SJCRH30 (cell line): ENCODE data around the gene LITAFD. TPM values are rescaled to one million over a fixed set of nuclear protein-coding genes. Genes with fewer than 3 reads are reported as not detected.
A peak's percentile ranks its signal among the peaks of the same experiment; 100 is the strongest.
"Not testable (repeated sequence)": the region's sequence is repeated elsewhere in the genome, so short reads cannot be mapped to it uniquely, and the experiment has no call there.

Experiments
- DNase-seq, 2 experiments: peaks; one replicate each; pipeline ENCODE4 v3.0.0-alpha.2; 2015 to 2020
- H3K27ac ChIP-seq: fragments of 250-450 bp; sonication (Bioruptor Pico); 2 replicates; pipeline ENCODE4 v1.5.1; 2020; ENCODE audit warnings: mild to moderate bottlenecking, moderate library complexity
- H3K27me3 ChIP-seq: fragments of 250-450 bp; sonication (Bioruptor Pico); 2 replicates; pipeline ENCODE4 v1.5.1; 2020; ENCODE audit warnings: mild to moderate bottlenecking, moderate library complexity
- H3K36me3 ChIP-seq: fragments of 250-450 bp; sonication (Bioruptor Pico); 2 replicates; pipeline ENCODE4 v1.5.1; 2020; ENCODE audit warnings: mild to moderate bottlenecking, moderate library complexity
- H3K4me1 ChIP-seq: fragments of 250-450 bp; sonication (Bioruptor Pico); 2 replicates; pipeline ENCODE4 v1.5.1; 2020; ENCODE audit warnings: mild to moderate bottlenecking, moderate library complexity
- H3K4me3 ChIP-seq: fragments of 250-450 bp; sonication (Bioruptor Pico); 2 replicates; pipeline ENCODE4 v1.5.1; 2020; ENCODE audit warnings: mild to moderate bottlenecking, moderate library complexity
- H3K9me3 ChIP-seq: fragments of 250-450 bp; sonication (Bioruptor Pico); replicated peaks from 2 replicates; pipeline ENCODE4 v1.5.1; 2020; ENCODE audit warnings: mild to moderate bottlenecking, moderate library complexity
- total RNA-seq: library from RNA; depleted of rRNA; stranded (reverse); fragments of >200 nt; shearing (Covaris generic); gene quantifications from 2 replicates; pipeline ENCODE4 v1.2.3, GENCODE V29; 2014; rRNA removed

LITAFD gene
- total RNA-seq: not detected in 2 replicates

- H3K36me3 ChIP-seq: no peaks in the 10 kb centered on the region
- H3K27ac ChIP-seq: no peak within 1 kb of the TSS
- DNase-seq: no peak
- no peaks in the 10 kb centered on the region for H3K9me3 ChIP-seq
- H3K4me1 ChIP-seq: peaks cover 42% of the 10 kb centered on the region
- H3K27me3 ChIP-seq: no peaks in the 10 kb centered on the region
- H3K4me3 ChIP-seq: no peak within 1 kb of the TSS
Observed at GRCh38 chr16:8882041-8882617, at the start of gene LITAFD. Gene LITAFD (plus strand): TSS chr16:8882351. CDS start chr16:8884356, 2,005 bp downstream.

- no peak overlapping the region for H3K27ac ChIP-seq
- peaks cover 15% of the 10 kb centered on the region; the same call in 1 of the 2 replicates for H3K36me3 ChIP-seq
- no peaks in the 10 kb centered on the region for H3K4me1 ChIP-seq
- DNase-seq: no peak
- H3K4me3 ChIP-seq: no peak overlapping the region
- no peaks in the 10 kb centered on the region for H3K27me3 ChIP-seq
- no peaks in the 10 kb centered on the region for H3K9me3 ChIP-seq
Observed at GRCh38 chr16:8832717-8833105, 49.4 kb upstream of the LITAFD start.

- H3K4me3 ChIP-seq, DNase-seq, H3K4me1 ChIP-seq, H3K27ac ChIP-seq, H3K27me3 ChIP-seq, H3K36me3 ChIP-seq, H3K9me3 ChIP-seq: not testable (repeated sequence)
Observed at GRCh38 chr16:8836797-8837196, 45.4 kb upstream of the LITAFD start.

- H3K4me3 ChIP-seq, H3K4me1 ChIP-seq, H3K9me3 ChIP-seq, DNase-seq, H3K36me3 ChIP-seq, H3K27ac ChIP-seq, H3K27me3 ChIP-seq: not testable (repeated sequence)
Observed at GRCh38 chr16:8837594-8837993, 44.6 kb upstream of the LITAFD start.

GRCh38 chr16:8842016-8842415, 40.1 kb upstream of the LITAFD start:
- not testable (repeated sequence) for H3K4me1 ChIP-seq, H3K27ac ChIP-seq, H3K27me3 ChIP-seq, H3K9me3 ChIP-seq, H3K4me3 ChIP-seq, H3K36me3 ChIP-seq, DNase-seq

GRCh38 chr16:8843296-8843695, 38.9 kb upstream of the LITAFD start:
- H3K27ac ChIP-seq, H3K4me1 ChIP-seq, H3K27me3 ChIP-seq, DNase-seq, H3K36me3 ChIP-seq, H3K4me3 ChIP-seq, H3K9me3 ChIP-seq: not testable (repeated sequence)

- Histone ChIP-seq H3K27me3 (no peaks in the 10 kb centered on the region), H3K36me3 (peaks cover 22% of the 10 kb centered on the region), H3K4me3 (no peak overlapping the region), H3K27ac (no peak overlapping the region), H3K9me3 (no peaks in the 10 kb centered on the region), H3K4me1 (peaks cover 4% of the 10 kb centered on the region; the same call in 1 of the 2 replicates)
- no peak for DNase-seq
Observed at GRCh38 chr16:8845699-8846298, 36.4 kb upstream of the LITAFD start.

- no peak for DNase-seq
Observed at GRCh38 chr16:8846401-8846932, 35.7 kb upstream of the LITAFD start.

GRCh38 chr16:8847145-8847544, 35.0 kb upstream of the LITAFD start:
- no peak overlapping the region for H3K27ac ChIP-seq
- H3K36me3 ChIP-seq: peaks cover 33% of the 10 kb centered on the region

More at GRCh38 chr16:8846401-8846932, 35.7 kb upstream of the LITAFD start:
- no peaks in the 10 kb centered on the region for H3K27me3 ChIP-seq
- H3K4me3 ChIP-seq: no peak overlapping the region
- peaks cover 29% of the 10 kb centered on the region for H3K36me3 ChIP-seq
- no peaks in the 10 kb centered on the region for H3K9me3 ChIP-seq
- no peak overlapping the region for H3K27ac ChIP-seq
- peaks cover 5% of the 10 kb centered on the region; the same call in 1 of the 2 replicates for H3K4me1 ChIP-seq

GRCh38 chr16:8847623-8848022, 34.5 kb upstream of the LITAFD start:
- no peak for DNase-seq
- peaks cover 34% of the 10 kb centered on the region for H3K36me3 ChIP-seq
- H3K27me3 ChIP-seq: no peaks in the 10 kb centered on the region
- no peak overlapping the region for H3K4me3 ChIP-seq
- H3K4me1 ChIP-seq: peaks cover 5% of the 10 kb centered on the region; the same call in 1 of the 2 replicates
- no peak overlapping the region for H3K27ac ChIP-seq
- H3K9me3 ChIP-seq: no peaks in the 10 kb centered on the region

More at GRCh38 chr16:8847145-8847544, 35.0 kb upstream of the LITAFD start:
- Histone ChIP-seq H3K27me3 (no peaks in the 10 kb centered on the region), H3K4me3 (no peak overlapping the region), H3K4me1 (peaks cover 5% of the 10 kb centered on the region; the same call in 1 of the 2 replicates), H3K9me3 (no peaks in the 10 kb centered on the region)
- DNase-seq: no peak

GRCh38 chr16:8848231-8848938, 33.8 kb upstream of the LITAFD start:
- Histone ChIP-seq H3K27ac (no peak overlapping the region), H3K4me3 (no peak overlapping the region), H3K9me3 (no peaks in the 10 kb centered on the region), H3K4me1 (peaks cover 5% of the 10 kb centered on the region; the same call in 1 of the 2 replicates), H3K36me3 (peaks cover 40% of the 10 kb centered on the region), H3K27me3 (no peaks in the 10 kb centered on the region)
- DNase-seq: no peak

GRCh38 chr16:8848939-8849391, 33.2 kb upstream of the LITAFD start:
- Histone ChIP-seq H3K27ac (no peak overlapping the region), H3K27me3 (no peaks in the 10 kb centered on the region), H3K36me3 (peaks cover 45% of the 10 kb centered on the region), H3K4me3 (no peak overlapping the region), H3K4me1 (peaks cover 5% of the 10 kb centered on the region; the same call in 1 of the 2 replicates), H3K9me3 (no peaks in the 10 kb centered on the region)
- DNase-seq: no peak

- Histone ChIP-seq H3K9me3 (no peaks in the 10 kb centered on the region), H3K27me3 (no peaks in the 10 kb centered on the region), H3K27ac (no peak overlapping the region), H3K4me1 (peaks cover 5% of the 10 kb centered on the region; the same call in 1 of the 2 replicates), H3K36me3 (peaks cover 47% of the 10 kb centered on the region), H3K4me3 (no peak overlapping the region)
- DNase-seq: no peak
Observed at GRCh38 chr16:8849411-8850011, 32.6 kb upstream of the LITAFD start.

GRCh38 chr16:8850279-8850885, 31.8 kb upstream of the LITAFD start:
- peaks cover 54% of the 10 kb centered on the region for H3K36me3 ChIP-seq
- peak in 1 of 2 experiments; percentile 34 for DNase-seq

More at GRCh38 chr16:8850279-8850885, 31.8 kb upstream of the LITAFD start:
- H3K4me1 ChIP-seq: peaks cover 5% of the 10 kb centered on the region; the same call in 1 of the 2 replicates
- H3K27me3 ChIP-seq: no peaks in the 10 kb centered on the region
- no peak overlapping the region for H3K4me3 ChIP-seq
- no peak overlapping the region for H3K27ac ChIP-seq
- H3K9me3 ChIP-seq: no peaks in the 10 kb centered on the region
